Chondrocyte (in vitro differentiated cells): ENCODE data around the gene DIS3L2. TPM values are rescaled to one million over a fixed set of nuclear protein-coding genes. Genes with fewer than 3 reads are reported as not detected.

Source experiments
- DNase-seq: peaks from one replicate; pipeline ENCODE4 v3.0.0; 2021; ENCODE audit warnings: mixed read lengths, low spot score
- H3K27ac Mint-ChIP-seq: one replicate; pipeline ENCODE4 v1.8.0; 2021; ENCODE audit warnings: mild to moderate bottlenecking, moderate library complexity, mixed read lengths; ENCODE audit not compliant: unreplicated experiment
- H3K27me3 Mint-ChIP-seq: 2 replicates; pipeline ENCODE4 v1.8.0; 2021; ENCODE audit warnings: low read depth, mixed read lengths
- H3K36me3 Mint-ChIP-seq: 2 replicates; pipeline ENCODE4 v1.8.0; 2021; ENCODE audit warnings: low read depth, mixed read lengths
- H3K4me1 Mint-ChIP-seq: 2 replicates; pipeline ENCODE4 v1.8.0; 2021; ENCODE audit warnings: low read depth, mild to moderate bottlenecking, mixed read lengths
- H3K4me3 Mint-ChIP-seq: one replicate; pipeline ENCODE4 v1.8.0; 2021; ENCODE audit warnings: mild to moderate bottlenecking, moderate library complexity, mixed read lengths; ENCODE audit not compliant: unreplicated experiment
- H3K9me3 Mint-ChIP-seq: 2 replicates; pipeline ENCODE4 v1.8.0; 2021; ENCODE audit warnings: low read depth, mixed read lengths
- total RNA-seq: library from RNA; stranded (reverse); gene quantifications from 3 replicates; pipeline ENCODE4 v1.2.1, GENCODE V29; 2021
- TF ChIP-seq, protein P1 (sequence below): fragments of 200-600 bp; sonication (generic); IDR thresholded peaks from 2 replicates; pipeline ENCODE4 v1.5.0; 2021; ENCODE audit warnings: antibody characterized with exemption, mild to moderate bottlenecking, moderate library complexity

Gene DIS3L2
- total RNA-seq, 1 donor from 2014 or later: 17.5 TPM

DNA sequence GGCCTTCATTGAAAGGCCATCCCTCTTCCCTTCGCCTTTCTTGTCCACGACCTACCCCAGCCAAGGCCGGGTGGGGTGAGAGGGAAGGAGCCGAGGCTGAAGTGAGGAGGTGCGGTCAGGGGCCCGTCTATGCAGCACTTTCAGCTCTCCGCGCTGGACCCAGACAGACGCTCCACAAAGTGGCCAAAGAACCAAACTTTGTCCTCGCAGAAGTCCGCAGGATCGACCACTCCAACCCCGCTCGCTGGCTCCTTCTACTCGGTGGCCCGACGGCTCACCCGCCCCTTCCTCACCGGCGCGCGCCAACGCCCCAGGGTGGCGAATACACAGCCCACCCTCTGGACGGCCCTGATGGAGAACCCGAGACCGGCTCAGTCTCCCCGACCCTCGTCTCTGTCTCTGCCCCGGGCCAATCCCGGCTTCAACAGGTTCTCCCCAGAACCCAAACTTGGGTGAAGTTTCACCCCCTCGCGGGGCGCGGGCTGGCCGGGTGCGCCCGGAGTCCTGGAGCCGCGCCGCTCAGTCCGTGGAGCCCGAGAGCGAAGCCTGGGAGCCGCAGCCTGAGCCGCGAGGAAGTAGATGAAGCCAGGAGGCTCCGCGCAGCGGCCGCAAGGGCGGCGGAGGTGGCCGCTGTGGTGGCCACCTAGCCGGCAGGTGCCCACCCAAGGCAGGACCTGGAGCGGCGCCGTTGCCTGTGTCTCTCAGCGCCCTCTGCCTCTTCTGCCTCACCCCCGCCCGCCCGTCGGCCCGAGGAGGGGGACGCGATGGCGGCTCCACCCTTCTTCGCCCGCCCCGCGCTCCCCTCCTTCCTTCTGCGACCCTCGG is 390.4 kb downstream of the DIS3L2 start:
- Mint-ChIP-seq H3K36me3 (peaks cover 2% of the 10 kb centered on the region), H3K27ac (no peak overlapping the region), H3K4me3 (no peak overlapping the region), H3K27me3 (peaks cover 5% of the 10 kb centered on the region), H3K4me1 (no peaks in the 10 kb centered on the region), H3K9me3 (peaks cover 3% of the 10 kb centered on the region)
- TF ChIP-seq, protein P1, sequence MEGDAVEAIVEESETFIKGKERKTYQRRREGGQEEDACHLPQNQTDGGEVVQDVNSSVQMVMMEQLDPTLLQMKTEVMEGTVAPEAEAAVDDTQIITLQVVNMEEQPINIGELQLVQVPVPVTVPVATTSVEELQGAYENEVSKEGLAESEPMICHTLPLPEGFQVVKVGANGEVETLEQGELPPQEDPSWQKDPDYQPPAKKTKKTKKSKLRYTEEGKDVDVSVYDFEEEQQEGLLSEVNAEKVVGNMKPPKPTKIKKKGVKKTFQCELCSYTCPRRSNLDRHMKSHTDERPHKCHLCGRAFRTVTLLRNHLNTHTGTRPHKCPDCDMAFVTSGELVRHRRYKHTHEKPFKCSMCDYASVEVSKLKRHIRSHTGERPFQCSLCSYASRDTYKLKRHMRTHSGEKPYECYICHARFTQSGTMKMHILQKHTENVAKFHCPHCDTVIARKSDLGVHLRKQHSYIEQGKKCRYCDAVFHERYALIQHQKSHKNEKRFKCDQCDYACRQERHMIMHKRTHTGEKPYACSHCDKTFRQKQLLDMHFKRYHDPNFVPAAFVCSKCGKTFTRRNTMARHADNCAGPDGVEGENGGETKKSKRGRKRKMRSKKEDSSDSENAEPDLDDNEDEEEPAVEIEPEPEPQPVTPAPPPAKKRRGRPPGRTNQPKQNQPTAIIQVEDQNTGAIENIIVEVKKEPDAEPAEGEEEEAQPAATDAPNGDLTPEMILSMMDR: no peak
- peak; percentile 91 for DNase-seq

DNA sequence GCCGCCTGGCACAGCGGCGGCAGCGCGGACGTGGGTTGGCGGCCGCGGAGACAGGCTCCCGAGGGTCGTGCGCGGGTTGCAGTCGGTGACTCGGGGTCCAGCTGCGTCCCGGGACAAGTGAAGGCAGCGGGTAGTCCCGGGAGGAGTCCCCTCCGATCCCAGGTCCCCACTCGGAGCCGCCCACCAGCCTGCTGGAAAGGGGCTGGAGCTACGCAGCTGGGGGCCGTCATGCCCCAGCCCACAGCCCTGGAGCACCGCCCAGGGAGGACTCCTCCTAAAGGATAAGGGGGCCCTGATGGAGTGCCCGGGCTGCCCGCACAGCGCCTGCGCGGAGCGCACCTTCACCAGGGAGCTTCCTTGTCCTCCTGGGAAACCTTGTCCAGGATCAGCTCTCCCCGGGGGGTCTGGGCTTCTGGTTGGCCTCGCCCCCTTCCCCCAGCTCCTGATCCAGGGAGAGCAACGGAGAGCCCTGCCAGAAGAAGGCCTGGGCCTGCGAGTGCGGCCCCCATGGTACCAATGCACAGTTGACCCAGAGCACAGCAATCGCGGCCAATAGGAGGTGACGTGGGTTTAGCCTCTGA is 391.1 kb downstream of the DIS3L2 start:
- TF ChIP-seq, protein P1: no peak
- Mint-ChIP-seq H3K36me3 (peaks cover 2% of the 10 kb centered on the region), H3K27me3 (peaks cover 6% of the 10 kb centered on the region), H3K4me3 (no peak overlapping the region), H3K9me3 (peaks cover 5% of the 10 kb centered on the region), H3K27ac (no peak overlapping the region), H3K4me1 (no peaks in the 10 kb centered on the region)
- peak; percentile 94 for DNase-seq

DNA sequence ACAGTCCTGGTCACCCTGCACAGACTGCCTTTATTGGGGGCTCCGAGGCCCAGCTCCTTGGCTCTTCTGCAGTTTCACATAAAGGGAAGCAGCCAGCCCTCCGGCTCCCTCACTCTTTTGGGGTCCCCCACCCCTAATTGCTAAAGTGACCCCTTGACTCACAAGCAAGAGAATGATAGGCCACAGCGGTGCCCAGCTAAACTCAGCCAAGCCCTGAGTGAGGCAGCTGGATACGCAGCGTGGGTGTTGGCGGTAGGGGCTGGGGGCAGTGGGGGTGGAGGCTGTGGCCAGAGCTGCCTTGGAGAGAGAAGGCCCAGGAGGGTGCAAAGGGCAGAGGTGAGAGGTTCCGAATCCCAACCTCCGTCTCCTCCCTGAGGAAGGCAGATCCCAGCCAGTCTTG is 391.6 kb downstream of the DIS3L2 start:
- Mint-ChIP-seq H3K4me3 (no peak overlapping the region), H3K9me3 (peaks cover 5% of the 10 kb centered on the region), H3K27ac (no peak overlapping the region), H3K36me3 (peaks cover 2% of the 10 kb centered on the region), H3K4me1 (no peaks in the 10 kb centered on the region), H3K27me3 (peaks cover 6% of the 10 kb centered on the region)
- peak; percentile 55 for DNase-seq
- TF ChIP-seq, protein P1: no peak

DNA sequence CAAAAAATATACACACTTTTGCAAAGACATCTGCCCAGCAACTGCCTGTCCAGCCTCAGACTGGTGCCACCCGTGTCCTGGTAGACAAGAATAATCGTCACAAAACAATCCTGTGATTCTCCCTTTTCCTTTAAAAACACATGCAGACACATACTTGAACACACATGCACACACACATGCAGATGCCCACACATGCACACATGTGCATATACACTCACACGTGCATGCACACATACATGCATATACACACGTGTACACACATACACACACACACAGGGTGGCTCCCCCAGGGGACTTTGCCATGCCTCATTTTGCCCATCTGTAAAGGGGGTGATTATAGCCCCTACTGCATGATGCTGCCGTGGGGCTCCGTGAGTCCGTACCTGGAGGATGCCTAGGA is 392.1 kb downstream of the DIS3L2 start:
- TF ChIP-seq, protein P1: no peak
- no peak overlapping the region for H3K4me3 Mint-ChIP-seq
- peak; percentile 10 for DNase-seq
- H3K27ac Mint-ChIP-seq: no peak overlapping the region
- H3K36me3 Mint-ChIP-seq: peaks cover 2% of the 10 kb centered on the region
- peaks cover 5% of the 10 kb centered on the region for H3K9me3 Mint-ChIP-seq
- peaks cover 9% of the 10 kb centered on the region for H3K27me3 Mint-ChIP-seq
- no peaks in the 10 kb centered on the region for H3K4me1 Mint-ChIP-seq

DNA sequence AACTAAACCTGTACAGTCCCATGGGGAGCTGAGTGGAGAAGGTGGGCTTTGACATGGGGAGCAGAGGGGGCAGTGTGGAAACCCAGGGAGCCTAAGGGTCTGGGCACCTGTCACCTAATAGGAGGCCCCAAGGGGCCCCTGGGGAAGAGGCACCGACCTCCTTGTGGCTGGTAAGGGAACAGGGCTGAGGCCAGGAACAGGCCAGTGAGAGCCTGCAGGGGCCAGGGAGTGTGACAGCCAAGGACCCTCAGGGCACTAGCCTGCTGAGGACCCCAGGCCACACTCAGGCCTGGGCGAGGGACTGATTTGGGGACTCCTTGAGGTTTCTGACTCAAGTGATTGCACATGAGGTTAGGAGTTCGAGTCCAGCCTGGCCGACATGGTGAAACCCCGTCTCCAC is 392.6 kb downstream of the DIS3L2 start:
- peaks cover 2% of the 10 kb centered on the region for H3K36me3 Mint-ChIP-seq
- H3K27me3 Mint-ChIP-seq: peaks cover 9% of the 10 kb centered on the region
- TF ChIP-seq, protein P1: no peak
- H3K4me1 Mint-ChIP-seq: no peaks in the 10 kb centered on the region
- H3K4me3 Mint-ChIP-seq: no peak overlapping the region
- H3K27ac Mint-ChIP-seq: no peak overlapping the region
- peaks cover 5% of the 10 kb centered on the region for H3K9me3 Mint-ChIP-seq
- DNase-seq: peak; percentile 64
